Stimulated activated CD4-positive, alpha-beta T cell treated with anti-CD3 and anti-CD28 coated beads, Interleukin-12 subunit alpha, Interleukin-12 subunit beta, amount 100 ng/mL, for 4 hours (primary cell): Measurements from ENCODE around the gene PLA2R1.

Source experiments
- DNase-seq: peaks from one replicate; pipeline ENCODE4 v3.0.0-alpha.2; 2020

Gene PLA2R1

DNA sequence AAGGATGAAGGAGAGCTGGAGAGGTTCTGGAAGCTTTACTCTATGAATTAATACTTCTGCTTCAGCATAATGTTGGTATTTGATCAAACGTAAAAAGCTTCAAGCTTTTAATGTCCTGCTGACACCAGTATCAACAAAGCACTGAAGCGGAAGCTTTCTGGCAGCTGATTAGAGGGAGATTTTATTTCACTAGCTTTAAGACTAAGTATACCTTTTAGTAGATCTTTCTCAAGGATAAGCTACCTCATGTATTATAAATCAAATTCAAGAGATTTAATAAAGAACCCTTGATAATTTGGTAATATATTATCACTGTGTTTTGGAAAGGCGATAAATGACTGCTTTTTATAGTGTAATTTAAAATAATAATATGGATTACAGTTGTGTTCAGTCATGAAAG, 136.4 kb downstream of the PLA2R1 start:
- no peak for DNase-seq

DNA sequence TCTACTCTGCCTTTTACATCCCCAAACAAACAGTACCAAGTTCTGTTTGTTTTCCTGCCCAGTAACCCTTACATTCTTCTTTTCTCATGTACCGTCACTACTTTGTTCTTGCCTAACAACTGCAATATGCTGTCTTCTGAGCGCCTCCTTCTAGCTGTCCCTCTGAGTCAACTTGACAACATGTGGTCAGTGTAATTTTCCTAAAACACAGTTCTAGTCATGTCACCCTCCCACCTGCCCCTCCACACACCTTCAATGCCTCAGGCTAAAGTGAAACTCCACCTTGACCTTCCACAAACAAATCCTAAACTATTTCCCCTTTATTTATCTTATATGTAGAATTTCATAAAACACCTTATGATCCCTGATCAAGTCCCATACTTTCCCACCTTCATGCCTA, 139.9 kb downstream of the PLA2R1 start:
- no peak for DNase-seq

DNA sequence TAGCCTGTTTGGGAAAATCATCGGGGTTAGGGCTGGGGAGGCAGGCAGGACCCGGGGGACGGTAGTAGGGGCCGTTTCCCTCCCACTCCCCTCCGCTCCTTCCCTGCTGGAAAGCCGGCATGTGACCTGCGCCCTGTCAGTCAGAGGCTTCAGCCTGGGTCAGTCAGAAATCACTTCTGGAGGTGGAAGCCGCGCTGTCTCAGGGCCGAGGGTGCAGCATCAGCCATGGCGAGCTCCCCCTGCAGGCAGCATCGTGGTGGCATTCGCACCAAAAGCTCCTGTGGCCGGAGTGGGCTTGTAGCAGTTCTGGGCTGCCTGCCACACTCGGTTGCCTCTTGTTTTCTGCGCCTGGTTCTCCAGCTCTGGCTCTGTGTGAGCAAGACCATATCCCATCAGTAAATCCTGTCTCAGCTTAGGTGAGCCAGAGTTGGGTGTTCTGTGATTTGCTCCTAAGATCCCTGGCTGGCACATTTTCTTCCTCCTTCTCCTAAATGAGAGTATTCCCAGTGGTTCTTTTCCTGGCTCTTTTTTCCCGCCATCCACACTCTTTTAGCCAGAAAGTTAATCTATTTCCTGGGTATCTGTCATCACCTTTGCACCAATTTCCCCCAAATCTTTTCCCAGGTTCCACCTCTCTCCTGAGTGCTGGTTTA, 140.5 kb downstream of the PLA2R1 start:
- DNase-seq: peak; percentile 78

DNA sequence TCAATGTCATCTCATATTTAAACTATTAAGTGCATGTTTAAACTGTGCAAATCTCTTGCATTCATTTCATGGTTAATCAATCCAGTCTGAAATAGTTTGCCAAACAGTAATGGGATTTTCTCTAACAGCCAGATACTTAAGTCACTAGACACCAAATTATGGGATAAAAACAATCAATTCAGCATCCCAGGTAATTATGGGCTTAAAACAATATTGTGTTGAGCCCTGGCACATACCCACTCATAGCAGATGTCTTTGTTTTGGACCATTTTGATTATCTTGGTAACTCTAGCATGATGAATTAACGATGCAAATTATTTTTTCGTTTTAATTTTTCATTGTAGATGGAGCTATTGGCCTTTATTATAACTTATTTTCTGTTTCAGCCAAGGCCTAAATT, 145.9 kb downstream of the PLA2R1 start:
- no peak for DNase-seq

DNA sequence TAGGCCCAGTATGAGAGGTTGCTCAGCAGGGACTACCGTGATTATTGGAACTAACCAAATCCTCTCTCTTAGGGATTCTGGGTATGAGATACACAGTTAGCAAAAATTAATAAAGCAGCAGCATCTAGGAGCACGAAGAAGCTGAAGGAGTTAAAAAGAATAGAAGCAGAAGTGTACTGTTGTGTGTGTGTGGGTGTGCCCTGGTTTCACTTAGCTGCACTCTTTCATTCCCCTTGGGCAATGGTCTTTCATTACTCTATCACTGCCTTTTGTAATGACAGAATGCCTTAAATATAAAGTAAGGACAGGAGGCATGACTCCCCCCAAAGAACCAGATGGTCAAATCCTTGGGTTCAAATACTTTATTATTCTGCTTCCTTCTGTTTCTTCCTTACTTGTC, 148.5 kb downstream of the PLA2R1 start:
- DNase-seq: no peak

DNA sequence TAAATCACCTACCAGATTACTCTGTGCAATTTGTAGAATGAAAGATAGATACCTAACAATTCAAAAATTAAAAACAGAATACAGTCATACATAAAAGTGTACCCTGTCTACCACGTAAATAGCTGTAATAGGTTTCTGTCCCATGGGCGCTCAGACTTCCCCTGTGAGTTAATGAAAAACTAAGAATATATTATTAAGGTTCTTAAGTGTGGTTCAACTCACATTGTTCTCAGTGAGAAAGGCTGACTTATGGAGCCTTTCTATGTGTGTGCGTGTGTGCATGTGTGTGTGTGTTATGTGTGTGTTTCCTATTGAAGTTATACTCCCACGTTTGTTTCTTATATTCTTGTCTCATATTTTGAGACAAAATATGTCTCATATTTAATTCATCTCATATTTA, 149.8 kb downstream of the PLA2R1 start:
- DNase-seq: no peak

DNA sequence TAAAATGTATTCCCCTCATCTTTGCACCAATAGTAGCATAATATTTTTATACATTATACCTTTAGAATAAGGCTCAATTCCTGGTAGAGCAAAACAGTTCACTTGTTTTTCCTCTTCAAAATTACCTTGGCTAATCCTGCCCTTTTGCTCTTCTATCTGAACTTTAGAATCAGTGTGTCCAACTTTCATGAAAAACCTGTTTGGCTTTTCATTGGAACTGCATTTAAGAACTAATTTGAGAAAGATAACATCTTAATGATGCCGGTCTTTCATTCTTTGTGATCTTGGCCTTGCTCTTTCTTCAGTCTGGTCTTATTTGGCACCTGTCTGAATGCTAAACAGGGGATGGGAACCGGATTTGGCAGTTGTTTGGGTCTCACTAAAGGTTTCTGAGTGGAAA, 151.5 kb downstream of the PLA2R1 start:
- no peak for DNase-seq

DNA sequence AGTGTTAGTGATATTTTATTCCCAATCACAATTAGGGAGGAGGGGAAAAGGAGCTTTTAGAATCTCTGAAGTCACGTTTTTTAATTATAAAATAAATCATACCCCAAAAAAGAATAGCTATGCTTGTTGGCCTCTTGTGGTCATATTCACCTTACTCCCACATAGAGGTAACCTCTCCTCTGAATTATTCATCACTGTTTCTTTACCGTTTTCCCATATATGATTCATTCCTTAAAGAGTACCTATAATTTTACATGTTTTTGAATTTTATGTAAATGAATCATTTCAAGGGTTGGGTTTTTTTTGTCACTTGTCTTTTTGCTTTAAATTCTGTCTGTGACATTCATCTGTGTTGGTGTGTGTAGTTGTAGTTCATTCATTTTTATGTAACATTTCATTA, 153.8 kb downstream of the PLA2R1 start:
- DNase-seq: no peak

DNA sequence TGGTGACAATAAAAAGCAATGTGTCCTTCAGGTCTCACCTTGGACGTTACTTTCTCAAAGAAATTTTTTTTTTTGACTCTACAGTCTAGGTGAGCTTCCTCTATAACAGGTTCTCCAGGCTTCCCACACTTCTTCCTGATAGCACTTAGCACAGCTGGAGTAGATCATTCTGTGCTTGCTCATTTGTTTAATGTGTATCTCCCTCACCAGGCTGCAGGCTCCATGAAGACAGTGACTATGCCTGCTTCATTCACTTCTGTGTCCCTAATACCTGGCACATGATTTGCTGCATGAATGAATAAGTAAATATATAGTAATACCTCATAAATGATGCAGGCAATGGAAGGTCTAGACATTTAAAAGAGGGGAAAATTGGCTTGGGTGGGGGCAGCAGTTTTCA, 154.5 kb downstream of the PLA2R1 start:
- DNase-seq: no peak

DNA sequence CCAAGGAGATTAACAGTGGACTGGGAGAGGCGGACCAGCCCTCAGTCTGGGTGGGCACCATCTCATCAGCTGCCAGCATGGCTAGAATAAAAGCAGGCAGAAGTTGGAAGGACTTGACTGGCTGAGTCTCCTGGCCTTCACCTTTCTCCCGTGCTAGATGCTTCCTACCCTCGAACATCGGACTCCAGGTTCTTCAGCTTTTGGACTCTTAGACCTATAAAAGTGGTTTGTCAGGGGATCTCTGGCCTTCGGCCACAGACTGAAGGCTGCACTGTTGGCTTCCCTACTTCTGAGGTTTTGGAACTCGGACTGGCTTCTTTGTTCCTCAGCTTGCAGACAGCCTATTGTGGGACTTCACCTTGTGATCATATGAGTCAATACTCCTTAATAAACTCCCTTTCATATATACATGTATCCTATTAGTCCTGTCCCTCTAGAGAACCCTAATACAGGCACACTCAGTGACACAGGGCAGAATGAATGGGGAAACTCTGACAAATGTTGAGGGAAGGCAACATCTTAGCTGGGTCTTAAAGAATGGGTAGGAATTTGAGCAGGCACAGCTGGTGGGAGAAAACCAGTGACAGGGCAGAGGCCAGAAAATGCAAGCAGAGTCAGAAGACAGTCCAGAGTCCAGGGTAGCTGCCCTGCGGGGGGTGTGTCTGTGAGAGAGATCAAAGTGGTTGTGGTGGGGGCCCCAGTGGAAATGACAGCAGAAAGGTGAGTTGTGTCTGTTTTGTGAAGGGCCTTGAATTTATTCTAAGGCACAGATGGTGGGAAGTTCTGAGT, 156.3 kb downstream of the PLA2R1 start:
- DNase-seq: no peak

DNA sequence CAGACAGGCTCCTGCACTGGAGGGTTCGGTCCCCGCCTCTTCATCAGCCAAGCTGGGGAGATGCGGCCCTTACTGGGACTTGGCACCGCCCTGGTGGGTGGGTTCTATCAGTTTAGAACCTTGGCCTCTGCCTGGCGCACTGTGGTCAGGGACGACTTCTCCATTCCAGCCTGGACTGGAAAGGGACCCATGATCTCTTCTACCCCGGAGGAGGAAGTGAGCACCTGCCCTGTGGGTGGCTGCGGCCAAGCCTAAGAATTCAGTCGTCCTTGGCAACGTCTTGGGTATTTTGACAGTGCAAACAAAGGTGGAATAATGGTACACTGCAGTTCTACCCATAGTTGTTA, 157.5 kb downstream of the PLA2R1 start:
- no peak for DNase-seq

DNA sequence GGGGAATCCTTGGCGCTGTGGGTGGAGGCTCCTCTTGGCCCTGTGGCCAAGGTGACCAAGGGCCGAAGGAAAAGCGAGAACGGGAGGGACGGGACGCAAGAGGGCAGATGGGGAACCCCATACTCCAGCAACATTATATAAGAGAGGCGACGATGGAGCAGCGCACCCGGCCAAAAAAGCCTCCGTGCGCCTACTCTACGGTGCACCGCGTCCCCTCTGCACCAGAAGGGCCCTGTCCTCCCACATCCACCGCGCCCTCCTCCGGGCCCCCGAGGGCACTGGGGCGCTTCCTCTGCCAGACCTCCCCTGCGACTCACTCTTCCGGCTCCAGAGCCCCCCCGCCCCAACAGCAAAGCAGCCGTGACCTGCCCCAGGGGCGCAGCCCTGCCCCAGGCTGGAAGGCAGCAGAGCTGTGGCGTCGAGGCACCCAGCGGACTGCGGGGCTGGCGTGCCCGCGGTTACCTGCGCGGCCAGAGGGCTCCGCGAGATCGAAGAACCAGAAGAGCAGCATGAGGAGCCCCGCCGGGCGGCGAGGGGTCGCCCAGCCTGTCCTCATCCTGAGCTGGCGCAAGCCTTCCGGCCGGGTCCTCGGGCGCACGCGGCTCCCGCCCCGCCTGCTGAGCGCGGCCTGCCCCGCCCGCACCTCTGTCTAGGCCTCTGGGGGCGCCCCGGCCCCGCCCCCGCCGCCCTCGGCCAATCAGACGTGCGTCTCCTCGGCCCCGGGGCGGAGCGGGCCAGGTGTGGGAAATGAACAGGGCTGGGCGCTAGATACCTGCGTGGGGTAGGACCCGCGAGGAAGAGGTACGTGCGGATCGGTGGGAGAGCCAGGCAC, 158.1 kb downstream of the PLA2R1 start, which contains the start of gene LY75:
Gene LY75 (minus strand): TSS at position 630 of the 832 bp plus-strand sequence.
- peak; percentile 79 for DNase-seq

DNA sequence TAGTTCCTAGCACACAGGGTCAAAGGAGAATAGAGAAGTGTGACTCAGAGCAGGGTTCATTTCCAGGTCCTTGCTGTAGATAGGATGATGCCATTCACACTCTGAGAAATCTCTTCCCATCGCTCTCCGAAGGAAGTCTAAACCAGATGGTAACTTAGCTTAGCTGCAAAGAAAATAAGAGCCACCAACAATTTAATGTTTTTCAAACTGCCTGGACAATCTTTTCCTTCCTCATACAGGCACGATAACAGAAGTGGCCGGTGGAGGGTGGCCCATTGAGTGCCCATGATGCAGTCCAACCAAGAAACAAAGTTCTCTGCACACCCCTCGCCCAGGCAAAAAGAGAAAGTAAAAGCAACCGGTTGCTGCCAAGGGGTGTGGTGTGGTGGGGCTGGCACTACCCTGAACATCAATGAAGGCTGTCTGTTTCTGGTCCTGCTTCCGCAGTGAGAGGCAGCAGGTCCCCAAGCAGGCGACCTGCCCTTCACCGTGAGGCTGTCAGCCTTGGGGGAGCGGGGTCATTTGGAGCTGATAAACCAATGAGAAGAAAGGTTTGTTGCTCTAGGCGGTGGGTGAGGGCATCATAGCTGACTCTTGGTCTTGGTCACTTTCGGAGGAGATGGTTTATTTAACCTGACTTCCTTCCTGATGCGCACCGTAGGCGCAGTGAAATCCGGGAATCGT, 158.8 kb downstream of the PLA2R1 start:
- peak; percentile 31 for DNase-seq

DNA sequence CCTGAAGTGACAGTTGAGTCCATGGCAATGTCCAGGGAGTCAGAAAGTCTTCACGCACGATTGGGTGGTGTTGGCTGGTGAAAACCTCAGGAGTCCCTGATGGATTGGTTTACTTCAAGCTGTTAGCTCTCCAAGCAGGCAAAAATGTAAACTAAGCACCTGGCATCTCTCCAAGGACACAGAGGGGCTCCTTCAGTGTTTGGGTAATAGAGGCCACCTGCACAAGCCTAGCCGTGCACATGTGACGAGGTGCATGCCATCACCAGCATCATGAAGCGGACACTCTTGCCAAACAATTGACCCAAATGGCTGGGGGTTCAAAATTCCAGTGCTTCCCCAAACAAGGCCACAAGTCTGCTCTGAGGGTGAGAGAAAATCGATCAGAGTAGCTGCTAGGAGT, 159.7 kb downstream of the PLA2R1 start:
- no peak for DNase-seq

DNA sequence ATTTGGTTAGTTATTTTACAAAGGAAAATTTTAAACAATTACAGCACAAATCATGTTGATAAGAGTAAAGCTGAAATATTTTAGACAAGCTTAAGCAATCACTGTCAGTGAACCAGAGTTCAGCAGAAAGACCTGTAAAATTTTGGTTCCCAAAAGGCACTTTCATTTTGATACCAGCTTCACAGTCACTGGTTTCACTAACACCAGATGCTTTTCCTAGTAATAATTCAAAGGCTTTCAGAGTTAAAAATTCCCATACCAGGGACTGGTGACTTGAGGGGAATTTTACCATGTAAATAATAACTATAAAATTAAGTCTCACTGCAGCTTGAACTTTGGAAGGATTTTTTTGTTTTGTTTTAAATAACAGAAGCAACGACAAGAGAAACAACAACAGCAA, 162.1 kb downstream of the PLA2R1 start:
- DNase-seq: no peak

DNA sequence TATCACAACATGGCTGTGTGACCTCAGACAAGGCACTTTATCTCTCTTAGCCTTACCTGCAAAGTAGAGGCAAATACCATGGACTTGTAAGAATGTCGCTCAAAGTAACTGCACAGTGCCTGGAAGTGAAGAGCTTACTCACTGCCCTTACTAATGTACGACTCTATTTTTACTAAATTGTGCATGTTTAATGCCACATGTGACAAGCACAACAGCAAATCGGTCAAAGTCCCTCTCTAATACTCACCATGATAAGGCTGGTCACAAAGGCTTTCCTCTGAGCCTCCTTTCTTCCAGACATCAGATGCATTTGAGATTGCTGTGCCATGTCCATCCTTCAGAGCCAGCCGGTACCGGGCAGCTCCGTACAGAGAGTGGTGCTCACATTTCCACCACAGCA, 164.0 kb downstream of the PLA2R1 start:
- no peak for DNase-seq

DNA sequence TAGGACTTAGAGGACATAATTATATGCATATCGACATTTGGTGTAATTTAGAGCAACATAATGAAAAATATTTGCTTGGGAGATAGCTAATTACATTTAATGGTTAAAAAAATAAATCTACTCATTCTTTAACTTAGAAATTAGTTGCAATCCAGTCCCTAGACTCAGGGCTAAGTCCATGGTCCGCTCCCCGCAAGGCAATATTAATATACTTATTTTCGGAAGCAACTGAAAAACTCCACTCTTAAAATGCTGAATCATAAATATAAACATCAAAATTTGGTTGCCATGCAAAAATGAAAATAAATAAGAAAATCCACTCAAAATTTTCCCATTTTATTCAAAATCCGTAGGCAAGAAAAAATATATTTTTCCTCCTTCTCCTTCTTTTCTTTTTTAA, 164.7 kb downstream of the PLA2R1 start:
- no peak for DNase-seq

DNA sequence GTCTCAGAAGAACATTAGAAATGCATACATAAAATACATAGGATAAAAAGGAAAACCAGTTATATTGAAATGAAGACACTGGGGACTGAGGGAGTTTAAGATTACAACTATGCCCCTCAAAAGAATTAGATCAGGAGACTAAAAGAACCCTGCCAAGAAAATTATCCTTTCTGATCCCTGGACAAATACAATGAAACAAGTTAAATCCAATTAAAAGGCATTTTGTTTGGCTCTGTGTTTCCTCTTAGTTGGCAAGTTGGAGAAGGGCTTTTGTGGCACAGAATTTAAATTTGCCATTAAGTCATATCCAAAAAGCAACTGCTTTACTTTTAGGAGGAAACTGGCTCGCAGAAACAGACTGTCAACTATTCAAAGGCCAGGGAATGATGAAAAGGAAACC, 165.3 kb downstream of the PLA2R1 start:
- DNase-seq: no peak

DNA sequence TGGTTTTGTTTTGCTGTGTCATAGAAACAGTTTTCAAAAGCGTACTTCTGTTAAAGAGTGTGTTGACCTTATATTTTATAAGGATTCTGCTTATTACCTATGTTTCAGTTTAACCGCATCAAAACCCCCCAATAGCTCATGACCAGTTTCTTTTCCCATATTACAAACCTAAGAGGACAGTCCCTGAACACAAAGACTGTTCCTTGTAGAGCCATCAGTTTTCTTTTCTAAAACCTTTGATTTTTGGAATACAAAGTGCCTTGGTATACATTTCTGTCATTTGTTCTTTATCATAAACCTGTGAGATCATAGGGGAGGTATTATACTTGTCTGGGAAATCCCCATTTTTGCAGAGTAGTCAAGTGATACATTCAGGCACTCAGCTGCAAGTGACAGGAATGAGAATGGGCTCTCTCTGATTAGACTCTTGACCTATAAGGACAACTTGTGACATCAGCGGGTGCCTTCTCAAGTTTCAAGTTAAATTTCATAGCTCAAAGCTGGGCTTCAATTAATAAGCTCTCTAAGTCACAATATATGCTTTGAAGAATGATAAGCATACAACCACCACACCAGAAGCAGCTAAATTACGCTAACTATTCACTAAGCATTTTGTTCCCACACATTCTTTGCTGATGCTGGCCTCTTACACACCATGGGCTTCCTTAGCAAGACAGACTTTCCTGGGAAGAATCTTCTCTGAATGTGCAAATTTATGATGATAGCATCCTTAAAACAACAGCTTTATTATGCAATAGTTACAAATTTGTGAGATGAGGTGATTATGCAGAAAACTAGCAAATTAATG, 167.0 kb downstream of the PLA2R1 start:
- DNase-seq: no peak

DNA sequence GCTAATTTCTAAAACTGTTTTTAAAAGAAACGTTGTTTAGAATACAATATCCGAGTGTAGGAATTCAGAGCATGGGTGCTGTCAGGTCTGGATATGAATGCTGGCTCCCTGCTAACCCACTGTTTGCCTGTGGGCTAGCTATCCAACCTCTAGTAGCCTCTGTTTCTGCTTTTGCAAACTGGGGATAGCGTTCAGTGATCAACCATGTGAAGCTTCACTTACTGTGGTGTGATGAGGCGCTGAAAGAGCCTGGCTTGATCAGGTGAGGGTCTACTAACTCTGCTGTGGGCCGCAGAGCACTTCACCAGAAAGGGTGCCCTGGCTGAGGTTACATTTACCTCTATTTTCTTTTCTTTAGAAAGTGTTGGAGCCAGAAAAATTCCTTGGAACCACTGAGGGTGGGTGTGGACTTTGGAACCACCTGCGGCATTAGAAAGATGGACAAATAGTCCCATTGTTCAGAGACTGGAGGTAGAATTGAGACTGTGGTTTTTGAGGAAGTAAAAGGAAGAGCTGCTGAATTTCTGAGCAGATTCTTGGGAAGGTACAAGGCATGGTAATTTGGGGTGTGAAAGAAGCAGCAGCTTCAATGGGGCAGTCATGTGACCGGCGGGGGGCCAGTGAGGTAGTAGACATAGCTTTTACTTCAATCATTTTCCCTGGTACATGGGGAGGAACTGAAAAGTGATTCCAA, 168.1 kb downstream of the PLA2R1 start:
- DNase-seq: no peak

DNA sequence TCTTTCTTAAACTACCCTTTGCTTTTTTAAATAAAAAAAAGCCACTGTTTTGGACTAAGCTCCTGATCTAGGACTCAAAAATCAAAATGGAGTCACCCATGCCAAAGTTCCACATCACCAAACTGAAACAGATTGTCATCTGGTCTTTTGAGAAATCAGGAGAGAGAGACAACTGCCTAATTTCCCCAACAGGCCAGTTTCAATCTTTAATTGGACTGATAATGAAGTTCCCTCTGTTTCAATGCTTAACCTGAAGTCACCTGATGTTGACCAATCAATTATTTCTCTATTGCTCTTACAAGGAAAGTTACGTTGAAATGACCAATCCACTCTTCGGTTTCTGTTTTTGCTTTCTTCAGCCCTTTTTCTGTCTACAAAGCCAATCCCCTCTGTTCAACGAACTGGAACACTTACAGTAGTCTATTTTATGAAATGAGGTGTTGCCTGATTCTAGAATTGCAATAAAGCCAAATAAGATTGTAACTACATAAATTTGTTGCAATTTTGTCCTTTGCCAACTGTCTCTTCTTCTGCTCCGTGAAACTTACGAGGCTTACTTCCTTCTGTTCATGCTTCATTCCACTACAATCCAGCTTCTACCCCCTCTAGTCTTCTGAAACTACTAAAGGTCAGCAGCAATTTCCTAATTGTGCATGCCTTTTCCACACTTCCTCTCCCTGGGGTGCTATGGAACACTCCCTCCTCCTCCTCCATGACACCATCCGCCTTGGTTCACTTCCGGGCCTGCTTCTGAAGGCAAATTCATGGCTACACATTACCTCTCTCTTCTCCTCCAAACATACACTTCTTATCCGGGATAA, 169.2 kb downstream of the PLA2R1 start:
- no peak for DNase-seq
